ENCODE data around the gene RHCE.
"Not testable (repeated sequence)": the region's sequence is repeated elsewhere in the genome, so short reads cannot be mapped to it uniquely, and the experiment has no call there.

Gene RHCE

DNA sequence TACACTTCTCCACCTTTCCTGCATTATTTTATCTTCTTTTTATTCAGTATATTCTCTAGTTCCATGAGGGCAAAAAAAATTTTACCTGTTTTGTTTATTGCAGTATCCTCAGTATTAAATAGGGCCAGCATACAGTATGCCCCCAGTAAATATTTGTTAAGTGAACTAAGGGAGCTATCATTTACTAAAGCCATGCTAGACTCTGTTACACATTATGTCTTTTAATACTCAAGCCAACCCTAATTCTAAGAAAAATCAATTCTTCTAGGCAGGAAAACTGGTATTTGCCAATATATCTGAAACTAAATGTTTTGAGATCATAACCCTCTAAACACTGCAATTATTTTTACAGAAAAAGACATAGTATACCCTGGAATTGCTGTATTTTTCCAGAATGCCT, 64.2 kb downstream of the RHCE start:
- FAIRE-seq (no peak), DNase-seq (ENCODE audit: insufficient read length, low spot score) (no peak)

DNA sequence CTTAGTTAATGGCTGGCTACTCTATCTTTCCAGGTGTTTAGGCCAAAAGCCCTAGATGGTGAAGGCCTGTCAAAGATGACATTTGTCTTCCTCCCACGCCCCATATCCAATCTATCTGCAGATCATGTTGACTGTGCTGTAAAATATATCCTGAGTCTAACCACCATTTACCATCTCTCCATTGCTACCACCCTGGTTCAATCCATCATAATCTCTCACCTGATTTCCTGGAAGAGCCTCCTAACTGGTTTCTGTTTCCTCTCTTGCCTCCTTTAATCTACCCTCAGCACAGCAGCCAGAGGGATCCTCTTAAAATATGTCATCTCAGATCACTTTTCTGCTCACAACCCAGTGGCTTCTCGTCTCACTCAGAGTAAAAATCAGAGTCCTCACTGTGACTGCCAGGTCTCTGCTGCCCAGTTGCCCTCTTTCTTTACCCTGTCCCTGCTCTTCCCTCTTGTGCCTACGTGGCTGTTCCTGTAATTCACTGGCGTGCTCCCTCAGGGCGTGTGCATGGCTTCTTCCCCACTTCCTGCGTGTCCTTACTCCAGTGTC, 64.7 kb downstream of the RHCE start:
- FAIRE-seq (no peak), DNase-seq (ENCODE audit: insufficient read length, low spot score) (no peak)

DNA sequence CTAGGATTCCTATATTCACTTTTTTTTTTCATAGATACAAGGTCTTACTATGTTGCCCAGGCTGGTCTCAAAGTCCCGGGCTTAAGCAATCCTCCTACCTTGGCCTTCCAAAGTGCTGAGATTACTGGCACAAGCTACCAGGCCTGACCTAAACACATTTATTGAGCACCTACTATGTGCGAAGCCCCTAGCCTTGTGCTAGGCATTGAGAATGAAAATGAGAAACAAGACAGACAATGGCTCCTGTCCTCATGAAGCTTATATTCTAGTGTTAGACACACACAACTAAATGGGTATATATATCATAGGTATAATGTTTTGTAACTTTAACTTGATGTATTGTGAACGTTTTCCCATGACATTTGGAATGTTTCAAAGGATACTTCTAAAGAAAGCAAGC, 71.0 kb downstream of the RHCE start:
- FAIRE-seq = no peak
- DNase-seq (ENCODE audit: insufficient read length, low spot score) = no peak

DNA sequence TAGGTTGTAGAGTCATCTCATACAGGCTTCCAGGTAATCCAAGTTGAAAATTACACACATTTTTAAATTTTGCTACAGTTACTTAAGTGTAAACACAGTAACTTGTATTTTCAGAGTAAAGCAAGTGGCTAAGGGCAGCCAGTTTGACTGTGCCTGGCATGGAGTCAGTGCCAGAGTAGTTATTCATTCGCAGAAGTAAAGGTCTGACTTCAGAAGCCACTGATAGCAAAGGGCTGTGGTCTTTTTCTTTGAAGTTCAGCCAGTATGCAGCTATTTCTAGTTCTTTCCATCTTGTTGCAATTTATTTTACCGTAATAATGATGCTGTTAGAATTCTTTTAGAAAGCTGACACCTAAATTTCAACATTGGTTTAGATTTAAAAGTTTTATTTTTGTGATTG, 73.1 kb downstream of the RHCE start:
- FAIRE-seq (no peak), DNase-seq (ENCODE audit: insufficient read length, low spot score) (no peak)

DNA sequence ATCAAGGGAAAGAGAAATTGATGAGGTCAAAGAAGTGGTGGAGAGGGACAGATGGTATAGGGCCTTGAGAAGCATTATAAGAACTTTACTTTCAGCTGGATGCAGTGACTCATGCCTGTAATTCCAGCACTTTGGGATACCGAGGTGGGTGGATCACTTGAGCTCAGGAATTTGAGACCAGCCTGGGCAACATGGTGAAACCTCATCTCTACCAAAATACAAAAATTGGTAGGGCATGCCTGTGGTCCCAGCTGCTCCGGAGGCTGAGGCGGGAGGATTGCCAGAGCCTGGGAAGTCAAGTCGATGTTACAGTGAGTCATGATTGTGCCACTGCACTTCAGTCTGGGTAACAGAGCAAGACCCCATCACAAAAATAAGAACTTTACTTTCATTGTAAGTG, 76.8 kb downstream of the RHCE start:
- FAIRE-seq (no peak), DNase-seq (ENCODE audit: insufficient read length, low spot score) (no peak)

DNA sequence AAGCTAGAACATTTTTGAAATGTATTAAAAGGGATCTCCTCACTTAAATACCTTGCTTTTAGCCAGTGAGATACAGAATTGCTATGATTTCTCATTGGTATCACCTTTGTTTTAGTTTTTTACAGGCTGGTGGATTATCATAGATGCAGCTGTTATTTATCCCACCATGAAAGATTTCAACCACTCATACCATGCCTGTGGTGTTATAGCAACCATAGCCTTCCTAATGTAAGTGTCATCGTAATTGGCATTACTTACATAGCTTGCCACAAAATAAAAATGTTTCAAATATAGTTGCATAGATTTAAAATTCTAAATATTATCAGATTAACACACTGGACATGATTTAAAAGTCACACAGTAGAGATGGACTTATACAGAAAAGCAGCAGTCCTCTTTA, 77.8 kb downstream of the RHCE start:
- no peak for DNase-seq (ENCODE audit: insufficient read length, low spot score)
- FAIRE-seq = no peak

DNA sequence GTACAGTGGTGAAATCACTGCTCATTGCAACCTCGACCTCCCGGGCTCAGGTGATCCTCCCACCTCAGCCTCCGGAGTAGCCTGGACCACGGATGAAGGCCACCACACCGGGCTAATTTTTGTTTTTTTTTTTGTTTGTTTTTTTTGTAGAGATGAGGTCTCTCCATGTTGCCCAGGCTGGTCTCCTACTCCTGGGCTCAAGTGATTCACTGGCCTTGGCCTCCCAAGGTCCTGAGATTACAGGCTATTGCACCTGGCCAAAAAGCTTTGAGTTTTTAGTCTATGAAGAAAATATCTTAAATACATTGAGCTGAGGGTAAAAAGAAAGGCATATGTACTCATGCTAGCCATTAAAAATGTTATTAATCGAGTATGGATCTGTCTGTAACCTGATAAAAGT, 78.9 kb downstream of the RHCE start:
- FAIRE-seq (no peak), DNase-seq (ENCODE audit: insufficient read length, low spot score) (no peak)

DNA sequence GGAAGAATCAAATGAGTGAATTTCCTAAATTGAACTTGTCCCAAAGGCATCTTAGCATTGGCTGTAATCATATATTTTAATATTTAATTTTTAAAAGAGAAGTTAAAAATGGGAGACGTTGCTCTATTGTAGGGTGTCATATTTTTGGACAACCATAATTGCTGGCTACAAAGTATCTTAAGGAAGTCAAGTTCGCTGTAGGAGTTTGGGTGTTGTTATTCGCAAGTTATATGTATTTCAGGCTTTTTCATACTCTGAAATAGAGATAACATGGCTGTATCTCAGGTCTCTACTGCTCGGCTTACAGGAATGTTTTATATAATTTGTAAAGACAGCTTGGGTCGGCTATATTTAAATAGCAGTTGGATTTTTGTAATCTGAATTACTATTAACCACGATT, 81.6 kb downstream of the RHCE start:
- FAIRE-seq = no peak
- DNase-seq (ENCODE audit: insufficient read length, low spot score) = no peak

DNA sequence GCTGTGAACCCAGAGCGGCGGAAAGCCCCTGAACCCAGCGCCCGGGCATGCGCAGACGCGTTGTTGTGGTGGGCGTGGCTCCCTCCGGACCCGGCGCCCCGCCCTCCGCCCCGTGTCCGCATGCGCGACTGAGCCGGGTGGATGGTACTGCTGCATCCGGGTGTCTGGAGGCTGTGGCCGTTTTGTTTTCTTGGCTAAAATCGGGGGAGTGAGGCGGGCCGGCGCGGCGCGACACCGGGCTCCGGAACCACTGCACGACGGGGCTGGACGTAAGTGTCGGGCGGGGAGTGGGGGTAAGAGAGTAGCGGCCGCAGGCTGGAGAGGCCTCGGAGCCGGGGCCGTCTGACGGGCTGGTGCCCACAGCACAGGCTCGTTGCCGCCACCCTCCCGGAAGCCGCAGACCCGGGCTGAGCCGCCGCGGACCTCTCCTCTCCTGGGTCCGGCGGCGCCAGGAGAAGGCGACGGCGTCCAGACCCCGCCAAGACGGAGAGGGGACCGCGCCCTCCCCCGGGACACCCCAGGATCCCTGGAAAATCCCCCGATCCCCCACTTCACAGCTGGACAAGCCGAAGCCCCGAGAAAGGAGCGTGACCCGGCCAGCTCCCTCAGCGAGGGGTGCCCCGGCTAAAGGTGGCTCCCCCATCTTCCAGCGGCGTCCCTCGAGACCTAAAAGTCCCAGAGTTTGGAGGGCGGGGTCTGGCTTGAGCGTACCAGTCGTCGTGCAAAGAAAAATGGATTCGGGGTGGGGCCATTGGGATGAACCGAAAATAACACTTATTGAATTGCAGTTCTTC, 82.2 kb downstream of the RHCE start, which contains the start of gene TMEM50A:
Gene TMEM50A, plus strand, starts transcription at position 147 of the 794 bp plus-strand sequence. CDS start 2,153 bp downstream, outside the sequence.
- DNase-seq (ENCODE audit: insufficient read length, low spot score) (peak; percentile 58), FAIRE-seq (peak; percentile 99)

DNA sequence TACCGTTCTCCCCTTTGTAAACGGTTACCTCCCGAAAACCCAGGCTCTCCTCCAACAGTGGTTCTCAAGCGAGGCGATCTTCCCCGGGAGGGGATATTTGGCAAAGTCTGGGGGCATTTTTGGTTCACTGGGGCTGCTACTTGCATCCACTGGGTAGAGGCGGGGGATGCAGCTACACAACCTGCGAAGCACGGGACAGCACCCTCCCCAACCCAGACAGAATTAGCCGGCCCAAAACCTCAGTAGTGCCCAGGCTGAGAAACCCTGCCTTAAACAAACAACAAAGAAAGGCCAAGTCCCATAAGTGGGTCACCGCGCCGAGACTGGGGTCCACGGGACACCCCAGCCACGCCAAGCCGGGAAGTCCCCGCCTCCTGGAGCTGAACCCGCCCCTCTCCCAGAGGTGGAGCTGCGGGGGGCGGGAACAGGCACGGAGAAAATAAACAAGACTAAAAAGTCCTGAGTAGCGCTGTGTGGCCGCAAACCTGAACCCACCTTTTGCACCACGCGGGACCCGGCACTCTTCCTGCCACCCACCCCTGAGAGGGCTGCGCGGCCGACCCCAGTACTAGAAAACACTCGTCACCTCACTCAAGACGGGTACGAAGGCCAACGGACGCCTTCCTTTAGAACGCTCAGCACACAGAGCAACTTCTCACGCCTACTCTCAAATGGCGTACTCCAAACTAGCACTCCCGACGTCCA, 83.0 kb downstream of the RHCE start:
- FAIRE-seq; DNase-seq (ENCODE audit: insufficient read length, low spot score): not testable (repeated sequence)

DNA sequence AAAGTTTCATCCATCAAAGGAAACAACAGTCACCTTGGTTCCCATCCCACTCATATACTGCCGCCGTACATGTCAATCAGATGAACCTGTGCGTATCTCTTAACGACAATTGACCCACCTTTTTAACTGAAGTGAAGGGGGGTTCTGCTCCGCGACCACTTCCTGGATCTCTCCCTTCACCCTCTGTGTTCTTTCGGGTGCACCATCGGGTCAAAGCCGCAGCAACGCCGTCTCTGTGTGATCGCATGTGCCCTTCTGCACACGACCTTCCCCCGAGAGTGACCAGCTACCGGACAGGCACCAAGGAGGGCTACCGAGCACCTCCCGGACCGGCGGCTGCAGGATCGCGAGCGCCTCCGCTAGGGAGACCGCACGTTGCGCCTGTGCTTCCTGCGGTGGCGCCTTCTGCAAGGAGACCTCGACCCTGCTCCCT, 83.7 kb downstream of the RHCE start:
- not testable (repeated sequence) for FAIRE-seq; DNase-seq (ENCODE audit: insufficient read length, low spot score)

DNA sequence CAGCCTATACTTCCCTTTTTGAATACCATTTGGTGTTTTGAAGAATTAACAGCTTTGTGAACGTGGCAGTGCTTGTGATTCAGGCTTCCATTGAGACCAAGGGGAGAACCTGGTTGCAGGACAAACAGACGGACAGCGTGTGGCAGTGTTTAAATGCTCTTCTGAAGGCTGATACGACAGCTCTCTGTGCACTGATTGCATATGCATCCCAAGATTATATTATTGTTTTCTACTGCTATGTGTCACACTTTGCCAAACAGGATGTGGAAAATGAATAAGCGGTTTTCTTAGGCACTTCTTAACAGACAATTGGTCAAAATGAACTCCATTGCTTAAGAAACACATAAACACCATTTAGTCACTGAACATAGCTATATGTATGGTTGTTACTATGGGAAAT, 90.7 kb downstream of the RHCE start:
- DNase-seq (ENCODE audit: insufficient read length, low spot score) = not testable (repeated sequence)
- peak; percentile 47 for FAIRE-seq

DNA sequence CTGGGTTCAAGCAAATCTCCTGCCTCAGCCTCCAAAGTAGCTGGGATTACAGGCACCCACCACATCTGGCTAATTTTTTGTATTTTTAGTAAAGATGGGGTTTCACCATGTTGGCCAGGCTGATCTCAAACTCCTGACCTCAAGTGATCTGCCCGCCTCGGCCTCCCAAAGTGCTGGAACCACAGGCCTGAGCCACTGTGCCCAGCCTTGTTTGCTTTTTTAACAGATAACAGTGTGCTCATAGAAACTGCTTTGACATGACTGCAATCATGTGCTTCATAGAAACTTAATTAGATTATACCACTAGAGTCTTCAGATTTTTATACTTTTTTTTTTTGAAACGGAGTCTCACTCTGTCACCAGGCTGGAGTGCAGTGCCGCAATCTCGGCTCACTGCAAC, 91.3 kb downstream of the RHCE start:
- FAIRE-seq; DNase-seq (ENCODE audit: insufficient read length, low spot score): not testable (repeated sequence)

DNA sequence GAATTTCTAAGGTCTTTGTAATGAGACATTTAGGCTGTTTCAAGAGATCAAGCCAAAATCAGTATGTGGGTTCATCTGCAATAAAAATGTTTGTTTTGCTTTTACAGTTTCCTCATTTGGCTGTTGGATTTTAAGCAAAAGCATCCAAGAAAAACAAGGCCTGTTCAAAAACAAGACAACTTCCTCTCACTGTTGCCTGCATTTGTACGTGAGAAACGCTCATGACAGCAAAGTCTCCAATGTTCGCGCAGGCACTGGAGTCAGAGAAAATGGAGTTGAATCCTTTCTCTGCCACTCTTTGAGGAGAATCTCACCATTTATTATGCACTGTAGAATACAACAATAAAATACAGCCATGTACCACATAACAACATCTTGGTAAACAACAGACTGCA, 91.8 kb downstream of the RHCE start:
- FAIRE-seq; DNase-seq (ENCODE audit: insufficient read length, low spot score): not testable (repeated sequence)

DNA sequence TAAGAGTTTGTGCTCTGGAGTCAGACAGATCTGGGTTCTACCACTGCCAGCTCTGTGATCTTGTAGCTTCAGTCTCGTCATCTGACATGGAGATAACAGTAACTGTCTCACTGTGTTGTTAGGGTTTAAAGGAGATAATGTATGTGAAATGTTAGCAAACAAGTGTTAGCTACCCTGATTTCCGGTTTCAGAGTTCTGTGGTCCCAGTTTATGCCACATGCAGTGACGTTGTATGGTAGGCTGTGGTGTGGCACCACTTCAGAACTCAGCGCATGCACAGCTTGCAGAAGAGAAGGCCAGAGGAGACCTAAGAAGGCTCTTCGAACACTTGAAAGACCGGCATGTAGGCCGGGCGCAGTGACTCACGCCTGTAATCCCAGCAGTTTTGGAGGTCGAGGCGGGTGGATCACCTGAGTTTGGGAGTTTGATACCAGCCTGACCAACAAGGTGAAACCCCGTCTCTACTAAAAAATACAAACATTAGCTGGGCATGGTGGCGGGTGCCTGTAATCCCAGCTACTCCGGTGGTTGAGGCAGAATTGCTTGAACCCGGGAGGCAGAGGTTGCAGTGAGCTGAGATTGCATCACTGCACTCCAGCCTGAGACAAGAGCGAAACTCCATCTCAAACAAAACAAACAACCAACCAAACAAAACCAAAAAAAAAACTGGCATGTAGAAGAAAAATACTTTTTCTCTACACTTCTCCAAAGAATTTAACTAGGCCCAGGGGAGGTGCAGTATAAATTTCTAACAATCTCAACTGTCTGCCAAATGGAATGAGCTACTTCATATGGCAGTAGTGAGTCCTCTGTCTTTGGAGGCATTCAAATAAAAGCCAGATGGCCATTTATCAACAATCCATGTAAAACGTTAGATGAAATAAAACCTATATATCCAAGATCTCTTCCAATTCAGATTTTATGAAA, 92.5 kb downstream of the RHCE start:
- FAIRE-seq; DNase-seq (ENCODE audit: insufficient read length, low spot score): not testable (repeated sequence)

DNA sequence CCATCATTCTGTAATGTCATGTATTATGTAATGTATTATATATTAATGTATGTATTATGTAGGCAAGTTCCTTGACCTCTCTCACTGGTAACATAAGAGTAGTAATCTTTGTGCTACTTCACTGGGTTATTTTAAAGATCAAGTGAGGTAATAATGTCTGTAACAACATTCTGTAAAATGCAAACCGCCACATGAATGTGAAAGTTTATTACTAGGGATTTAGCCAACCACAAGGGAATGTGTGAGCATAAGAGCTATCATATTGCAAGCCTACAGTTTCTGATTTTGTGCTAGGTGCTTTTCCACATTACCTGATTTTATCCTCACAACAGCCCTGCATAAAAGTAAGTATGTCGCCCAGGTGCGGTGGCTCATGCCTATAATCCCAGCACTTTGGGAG, 96.2 kb downstream of the RHCE start:
- DNase-seq (ENCODE audit: insufficient read length, low spot score); FAIRE-seq: not testable (repeated sequence)

DNA sequence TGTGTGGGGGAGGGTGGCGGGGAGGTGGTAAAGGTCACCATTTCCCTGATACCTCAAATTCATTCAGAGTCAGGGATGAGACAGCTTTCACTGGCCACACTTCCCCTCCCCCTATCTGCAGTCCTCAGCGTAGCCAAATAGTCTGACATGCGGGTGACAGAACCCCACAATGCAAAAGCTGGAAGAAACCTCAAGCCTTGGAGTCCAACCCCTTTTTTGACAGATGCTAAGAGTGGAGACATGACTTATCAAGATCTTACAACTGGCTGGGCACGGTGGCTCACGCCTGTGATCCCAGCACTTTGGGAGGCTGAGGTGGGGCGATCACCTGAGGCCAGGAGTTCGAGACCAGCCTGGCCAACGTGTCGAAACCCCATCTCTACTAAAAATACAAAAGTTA, 98.5 kb downstream of the RHCE start:
- not testable (repeated sequence) for DNase-seq (ENCODE audit: insufficient read length, low spot score); FAIRE-seq

DNA sequence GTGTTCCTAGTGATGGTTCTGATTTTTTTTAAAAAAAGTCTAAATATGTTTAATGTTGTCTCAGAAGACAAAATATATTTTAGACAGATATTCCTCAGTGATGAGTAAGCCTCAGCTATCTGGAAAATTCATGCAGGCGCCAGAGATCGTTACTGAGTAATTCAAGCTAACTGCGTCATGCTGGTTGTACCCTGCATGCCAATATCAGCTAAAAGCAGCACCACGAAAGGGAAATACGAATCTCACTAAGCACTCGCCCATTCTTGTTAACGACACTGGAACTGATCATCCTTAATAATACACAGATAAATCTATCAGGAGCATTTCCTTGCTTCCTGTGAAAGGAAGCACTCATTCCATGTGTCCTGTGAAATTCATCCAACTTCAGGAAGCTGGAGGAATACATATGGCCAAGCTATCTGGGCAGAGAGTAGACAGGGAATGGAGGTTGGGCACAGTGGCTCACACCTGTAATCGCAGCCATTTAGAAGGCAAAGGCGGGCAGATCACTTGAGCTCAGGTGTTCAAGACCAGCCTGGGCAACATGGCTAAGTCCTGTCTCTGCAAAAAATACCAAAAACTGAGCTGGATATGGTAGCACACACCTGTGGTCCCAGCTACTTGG, 100.2 kb downstream of the RHCE start:
- DNase-seq (ENCODE audit: insufficient read length, low spot score); FAIRE-seq: not testable (repeated sequence)

DNA sequence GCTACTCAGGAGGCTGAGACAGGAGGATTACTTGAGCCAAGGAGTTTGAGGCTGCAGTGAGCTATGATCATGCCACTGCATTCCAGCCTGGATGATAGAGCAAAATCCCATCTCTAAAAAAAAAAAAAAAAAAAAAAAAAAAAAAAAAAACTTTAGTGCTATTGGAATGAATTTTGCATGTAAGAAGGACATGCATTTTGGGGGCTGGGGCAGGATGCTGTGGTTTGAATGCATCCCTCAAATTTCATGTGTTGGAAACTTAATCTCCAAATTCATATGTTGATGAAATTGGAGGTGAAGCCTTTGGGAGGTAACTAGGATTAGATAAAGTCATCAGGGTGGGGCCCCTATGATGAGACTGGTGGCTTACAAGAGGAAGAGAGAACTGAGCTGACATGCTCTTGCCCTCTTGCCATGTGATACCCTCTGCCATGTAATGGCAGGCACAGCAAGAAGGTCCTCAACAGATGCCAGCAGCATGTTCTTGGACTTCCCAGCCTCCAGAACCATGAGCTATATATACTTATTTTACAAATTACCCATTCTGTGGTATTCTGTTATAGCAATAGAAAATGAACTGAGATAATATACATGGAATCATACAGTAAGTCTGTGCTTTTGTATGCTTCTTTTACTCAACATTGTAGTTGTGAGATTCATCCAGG, 107.7 kb downstream of the RHCE start:
- not testable (repeated sequence) for FAIRE-seq; DNase-seq (ENCODE audit: insufficient read length, low spot score)

Data from GM19239 (cell line).